Amygdala (tissue), 56 donors: Measurements from ENCODE around the gene SLC17A9.
"Not testable (repeated sequence)": the region's sequence is repeated elsewhere in the genome, so short reads cannot be mapped to it uniquely, and the experiment has no call there.

ENCODE experiments used
- DNase-seq, 56 donors: peaks; one replicate each; lab custom pipeline; 2025; lab: John Stamatoyannopoulos, UW

SLC17A9 gene

GRCh38 chr20:62953839-62954703 is 1.6 kb downstream of the SLC17A9 start:
- DNase-seq = peak in 42 of 56 donors; percentile 5 to 74 (median 36)

DNA sequence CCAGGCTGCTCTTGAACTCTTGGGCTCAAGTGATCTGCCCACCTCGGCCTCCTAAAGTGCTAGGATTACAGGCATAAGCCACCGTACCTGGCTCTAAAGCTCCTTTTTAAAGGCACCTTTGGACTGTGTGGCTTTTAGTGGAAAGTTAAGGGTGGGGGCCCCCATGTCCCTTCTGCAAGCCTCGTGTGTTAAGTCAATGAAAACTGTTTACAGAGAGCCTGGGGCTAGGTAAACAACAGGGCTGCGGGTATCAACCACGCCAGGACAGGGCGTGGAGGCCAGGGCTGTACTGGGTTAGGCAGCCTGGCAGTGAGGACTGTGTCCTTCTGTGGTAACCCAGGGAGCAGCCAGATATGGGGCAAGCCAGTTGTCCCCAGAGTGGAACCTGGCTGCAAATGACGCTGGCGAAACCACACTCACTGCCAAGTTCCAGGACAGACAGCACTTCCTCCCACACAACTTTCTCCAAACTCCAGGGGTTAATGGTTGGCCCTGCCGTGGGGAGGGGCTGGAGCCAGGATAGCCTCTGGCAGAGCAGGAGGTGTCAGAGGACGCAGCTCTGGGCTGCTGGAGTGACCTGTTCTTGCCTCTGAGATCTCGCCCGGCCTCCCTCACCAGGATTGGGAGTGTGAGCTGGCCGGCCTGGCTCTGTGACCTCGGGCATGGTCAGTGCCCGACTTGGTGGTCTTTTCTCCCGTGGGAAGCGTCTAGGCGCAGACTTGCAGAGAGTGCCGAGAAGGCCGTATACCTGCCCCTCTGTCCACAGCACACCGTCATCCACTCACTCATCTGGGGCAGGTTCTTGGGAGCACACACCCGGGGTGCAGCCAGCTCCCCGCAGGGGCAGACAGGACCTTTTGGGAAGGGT is 3.2 kb downstream of the SLC17A9 start:
- DNase-seq = no peak

DNA sequence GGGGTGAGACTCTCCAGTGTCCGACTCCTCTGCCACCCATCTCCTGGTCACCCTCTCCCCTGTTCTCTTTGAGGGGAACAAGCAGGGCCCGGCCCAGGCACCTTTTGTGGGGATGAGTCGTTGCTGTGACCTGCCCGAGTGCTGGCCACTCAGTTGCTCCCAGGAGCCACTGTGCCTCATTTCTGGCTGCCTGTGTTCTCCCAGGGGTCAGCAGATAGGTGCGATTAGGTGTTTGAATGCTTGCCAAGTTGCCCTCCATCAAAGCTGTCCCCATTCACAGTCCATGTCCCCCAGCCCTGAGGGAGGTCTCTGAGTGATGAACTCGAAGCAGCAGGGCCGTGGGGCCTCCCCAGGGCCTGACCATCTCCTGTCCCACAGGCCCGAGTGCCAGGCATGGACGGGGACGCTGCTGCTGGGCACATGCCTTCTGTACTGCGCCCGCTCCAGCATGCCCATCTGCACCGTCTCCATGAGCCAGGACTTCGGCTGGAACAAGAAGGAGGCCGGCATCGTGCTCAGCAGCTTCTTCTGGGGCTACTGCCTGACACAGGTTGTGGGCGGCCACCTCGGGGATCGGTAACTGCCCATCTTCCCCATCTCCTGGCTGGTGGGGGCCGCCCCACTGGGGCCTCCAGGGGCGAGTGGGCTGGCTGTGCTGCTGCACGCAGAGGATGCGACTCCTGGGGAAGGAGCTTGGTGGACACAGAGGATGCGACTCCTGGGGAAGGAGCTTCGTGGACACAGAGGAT is 4.1 kb downstream of the SLC17A9 start:
- no peak for DNase-seq

DNA sequence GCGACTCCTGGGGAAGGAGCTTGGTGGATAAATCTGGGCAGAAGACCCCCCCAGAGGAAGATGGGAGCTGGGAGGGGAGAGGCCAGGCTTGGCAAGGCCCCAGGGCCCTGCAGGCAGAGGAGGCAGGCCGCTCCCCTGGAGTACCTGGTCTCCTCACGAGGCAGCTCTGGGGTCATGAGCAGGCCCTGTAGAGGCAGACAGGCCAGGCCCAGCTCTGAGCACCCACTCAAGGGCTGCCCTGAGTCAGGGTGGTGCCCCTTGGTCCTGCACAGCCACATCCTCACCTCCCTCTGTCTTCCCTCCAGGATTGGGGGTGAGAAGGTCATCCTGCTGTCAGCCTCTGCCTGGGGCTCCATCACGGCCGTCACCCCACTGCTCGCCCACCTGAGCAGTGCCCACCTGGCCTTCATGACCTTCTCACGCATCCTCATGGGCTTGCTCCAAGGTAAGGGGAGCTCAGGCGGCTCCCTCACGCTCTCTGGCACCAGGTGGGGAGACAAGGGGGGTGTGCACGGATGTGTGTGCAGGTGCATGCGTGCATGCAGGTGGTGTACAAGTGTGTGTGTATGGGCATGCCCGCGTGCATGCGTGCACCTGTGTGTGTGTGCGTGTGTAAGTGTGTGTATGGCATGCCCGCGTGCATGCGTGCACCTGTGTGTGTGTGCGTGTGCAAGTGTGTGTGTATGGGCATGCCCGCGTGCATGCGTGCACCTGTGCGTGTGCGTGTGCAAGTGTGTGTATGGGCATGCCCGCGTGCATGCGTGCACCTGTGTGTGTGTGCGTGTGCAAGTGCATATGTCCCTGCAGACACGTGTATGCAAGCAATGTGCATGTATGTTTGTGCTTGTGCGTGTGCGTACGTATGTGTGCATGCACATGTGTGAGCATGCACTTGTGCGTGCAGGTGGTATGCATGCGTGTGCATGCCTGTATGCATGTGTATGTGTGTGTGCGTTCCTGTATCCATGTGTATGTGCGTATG is 4.9 kb downstream of the SLC17A9 start:
- no peak for DNase-seq

- no peak for DNase-seq
Observed at GRCh38 chr20:62958388-62959100, 6.0 kb downstream of the SLC17A9 start.

DNA sequence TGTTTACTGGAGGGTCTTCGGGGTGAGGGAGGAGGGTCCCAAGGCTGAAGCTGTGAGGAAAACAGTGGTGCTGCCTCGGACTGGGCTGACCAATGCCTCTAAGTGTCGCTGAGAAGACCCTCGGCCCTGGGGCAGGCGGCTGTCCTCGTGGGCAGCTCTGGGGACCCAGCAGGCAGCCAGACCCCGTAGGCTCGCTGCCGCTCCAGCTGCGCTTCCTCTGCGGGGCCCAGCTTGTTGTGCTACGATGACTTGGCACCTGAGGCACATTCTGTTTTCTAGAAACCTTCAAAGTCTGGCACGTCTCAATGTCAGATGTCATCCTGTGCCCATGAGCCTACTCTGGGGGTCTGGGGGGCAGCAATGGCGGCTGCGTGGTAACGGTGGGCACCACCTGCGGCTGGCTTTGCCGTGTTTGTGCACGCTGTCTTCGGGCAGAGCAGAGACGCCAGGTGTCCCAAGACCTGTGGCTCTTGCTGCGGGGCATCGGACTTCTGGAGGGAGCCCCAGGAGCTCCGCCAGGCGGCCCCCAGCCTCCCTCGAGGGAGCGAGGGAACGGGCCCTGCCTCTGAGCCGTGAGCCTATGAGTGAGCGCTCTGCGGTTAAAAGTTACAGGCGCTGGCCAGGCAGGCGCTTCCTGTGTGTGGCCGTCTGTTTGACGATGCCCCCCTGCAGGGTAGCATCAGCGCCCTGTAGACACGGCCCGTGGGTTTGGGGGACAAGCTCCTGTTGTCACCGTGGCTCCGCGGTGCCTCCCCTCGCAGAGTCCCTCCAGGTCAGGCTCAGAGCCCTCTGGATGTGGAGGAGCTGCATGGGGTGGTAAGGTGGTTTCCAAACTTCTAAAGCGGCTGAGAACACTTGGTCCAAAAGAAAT is 6.8 kb downstream of the SLC17A9 start:
- no peak for DNase-seq

- no peak for DNase-seq
Observed at GRCh38 chr20:62959998-62960436, 7.5 kb downstream of the SLC17A9 start.

DNA sequence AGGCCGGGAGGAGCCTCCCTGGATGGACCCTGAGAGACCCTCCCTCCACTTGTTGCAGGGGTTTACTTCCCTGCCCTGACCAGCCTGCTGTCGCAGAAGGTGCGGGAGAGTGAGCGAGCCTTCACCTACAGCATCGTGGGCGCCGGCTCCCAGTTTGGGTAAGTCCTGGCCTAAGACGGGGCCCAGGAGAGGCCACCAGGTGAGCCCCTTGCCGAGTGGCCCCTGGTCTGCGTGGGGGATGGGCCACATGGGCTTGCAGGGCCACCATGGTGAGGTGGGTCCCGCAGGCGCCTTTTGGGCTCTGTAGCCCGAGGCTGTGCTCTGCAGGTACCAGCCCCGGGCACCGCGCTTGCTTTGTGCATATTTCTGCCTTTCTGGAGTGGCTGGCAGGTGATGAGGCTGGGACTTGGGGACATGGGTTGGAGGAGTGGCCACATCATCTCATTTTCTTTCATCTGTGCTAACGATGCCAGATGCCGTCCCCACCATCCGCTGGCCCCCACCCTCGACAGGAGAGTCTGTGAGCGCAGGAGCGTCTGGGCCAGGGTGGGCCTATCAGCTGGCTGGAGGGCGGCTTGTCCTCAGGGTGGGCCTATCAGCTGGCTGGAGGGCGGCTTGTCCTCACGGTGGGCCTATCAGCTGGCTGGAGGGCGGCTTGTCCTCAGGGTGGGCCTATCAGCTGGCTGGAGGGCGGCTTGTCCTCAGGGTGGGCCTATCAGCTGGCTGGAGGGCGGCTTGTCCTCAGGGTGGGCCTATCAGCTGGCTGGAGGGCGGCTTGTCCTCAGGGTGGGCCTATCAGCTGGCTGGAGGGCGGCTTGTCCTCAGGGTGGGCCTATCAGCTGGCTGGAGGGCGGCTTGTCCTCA is 8.2 kb downstream of the SLC17A9 start:
- not testable (repeated sequence) for DNase-seq

GRCh38 chr20:62961310-62961783 is 8.8 kb downstream of the SLC17A9 start:
- DNase-seq = no peak

GRCh38 chr20:62961799-62962198 is 9.3 kb downstream of the SLC17A9 start:
- DNase-seq = no peak

DNA sequence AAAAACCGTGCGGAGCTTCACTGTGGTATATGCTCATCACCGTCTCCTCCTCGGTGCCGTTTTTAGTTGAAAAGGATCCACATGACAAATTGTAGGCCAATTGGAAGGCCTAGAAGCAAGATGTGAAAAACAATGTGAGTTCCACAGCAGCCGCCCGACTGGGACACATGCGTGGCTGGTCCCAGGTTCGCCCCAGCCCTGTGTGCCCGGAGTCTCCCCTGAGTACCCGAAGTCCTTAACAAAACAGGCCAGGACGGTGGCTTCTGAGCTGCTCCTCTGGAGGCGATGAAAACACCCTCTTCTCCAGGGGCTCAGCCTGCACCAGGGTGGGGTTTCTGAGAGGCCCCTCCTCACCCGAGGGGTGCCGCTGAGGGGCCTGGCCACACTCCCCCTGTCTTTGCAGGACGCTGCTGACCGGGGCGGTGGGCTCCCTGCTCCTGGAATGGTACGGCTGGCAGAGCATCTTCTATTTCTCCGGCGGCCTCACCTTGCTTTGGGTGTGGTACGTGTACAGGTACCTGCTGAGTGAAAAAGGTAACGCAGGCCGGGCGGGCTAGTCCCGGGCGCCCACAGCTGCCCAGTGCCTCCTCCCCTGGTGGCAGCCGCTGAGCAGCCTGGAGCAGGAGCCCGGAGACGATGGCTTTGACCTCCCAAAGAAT is 9.8 kb downstream of the SLC17A9 start:
- DNase-seq = no peak

DNA sequence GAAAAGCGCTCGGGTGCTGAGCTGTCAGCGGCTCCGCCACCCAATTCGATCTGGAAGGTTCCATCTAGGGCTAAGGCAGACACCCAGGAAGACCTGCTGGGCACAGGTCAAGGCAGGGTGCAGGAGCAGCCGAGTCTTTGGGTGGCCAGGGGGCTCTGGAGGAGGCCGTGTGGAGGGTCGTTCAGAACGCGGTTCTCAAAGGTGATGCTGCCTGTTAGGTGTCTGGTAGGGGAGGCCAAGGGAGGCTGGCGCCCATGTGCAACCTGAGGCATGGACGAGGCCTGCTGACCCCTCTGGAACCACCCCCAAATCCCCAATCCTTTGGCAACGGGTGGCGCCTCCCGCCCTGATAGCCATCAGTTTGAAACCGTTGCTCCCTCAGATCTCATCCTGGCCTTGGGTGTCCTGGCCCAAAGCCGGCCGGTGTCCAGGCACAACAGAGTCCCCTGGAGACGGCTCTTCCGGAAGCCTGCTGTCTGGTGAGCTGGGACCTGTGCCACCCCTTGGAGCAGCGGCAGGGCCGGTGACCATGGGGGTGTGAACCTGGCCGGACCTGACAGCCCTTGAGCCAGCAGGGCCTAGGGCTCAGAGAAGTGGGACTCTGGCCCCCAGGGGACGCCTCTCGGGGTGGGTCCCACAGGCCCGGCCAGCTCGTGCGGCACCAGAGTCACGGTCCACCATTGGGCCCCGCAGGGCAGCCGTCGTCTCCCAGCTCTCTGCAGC is 10.5 kb downstream of the SLC17A9 start:
- no peak for DNase-seq

GRCh38 chr20:62963614-62964397 is 11.3 kb downstream of the SLC17A9 start:
- no peak for DNase-seq

DNA sequence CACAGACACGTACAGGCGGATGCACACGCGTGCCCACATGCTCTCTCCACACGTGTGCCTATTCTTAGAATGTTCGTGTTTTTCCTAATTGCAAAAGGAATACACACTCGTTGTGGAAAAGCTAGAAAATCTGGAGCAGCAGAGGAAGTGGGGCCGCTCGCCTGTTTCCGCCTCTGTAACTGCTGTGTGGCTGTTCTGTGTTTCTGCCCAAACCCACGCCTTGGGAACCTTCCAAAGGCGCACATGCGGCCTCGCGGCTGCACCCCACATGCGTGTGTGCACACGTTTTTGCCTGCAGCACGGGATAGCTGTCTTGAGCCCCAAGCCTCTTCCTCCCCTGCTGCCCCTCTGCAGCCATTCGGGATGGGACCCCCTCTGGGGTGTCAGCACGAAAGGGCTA is 12.2 kb downstream of the SLC17A9 start:
- DNase-seq = peak in 16 of 56 donors; percentile 9 to 62 (median 28)

- DNase-seq = no peak
Observed at GRCh38 chr20:62965363-62965771, 12.9 kb downstream of the SLC17A9 start.
